C4-2B (cell line): ENCODE data around the gene RAB15.
A peak's percentile ranks its signal among the peaks of the same experiment; 100 is the strongest.

Experiments used
- H3K27ac ChIP-seq: fragments of 450-650 bp; 2 replicates; pipeline ENCODE4 v1.5.1; 2017
- CTCF ChIP-seq: fragments of 450-650 bp; conservative IDR thresholded peaks from 2 replicates; pipeline ENCODE4 v1.5.1; 2017; ENCODE audit warnings: mild to moderate bottlenecking
- ZFX ChIP-seq: fragments of 450-650 bp; IDR thresholded peaks from 2 replicates; pipeline ENCODE4 v1.6.1; 2017

The RAB15 gene

GRCh38 chr14:64971943-64972791 lies at the start of gene RAB15:
Gene RAB15 (minus strand): TSS chr14:64972336. CDS start chr14:64972076, 260 bp downstream.
- peak within 1 kb of the TSS; percentile 62 for H3K27ac ChIP-seq

GRCh38 chr14:65019944-65020566 lies 47.9 kb upstream of the RAB15 start:
- peak; percentile 92 for TF ChIP-seq CTCF
- no peak for TF ChIP-seq ZFX
- peak overlapping the region; percentile 13; the same call in 1 of the 2 replicates for H3K27ac ChIP-seq

More at GRCh38 chr14:64971943-64972791, at the start of gene RAB15:
- TF ChIP-seq CTCF (no peak; the same call in 1 of the 2 replicates), ZFX (no peak)

DNA sequence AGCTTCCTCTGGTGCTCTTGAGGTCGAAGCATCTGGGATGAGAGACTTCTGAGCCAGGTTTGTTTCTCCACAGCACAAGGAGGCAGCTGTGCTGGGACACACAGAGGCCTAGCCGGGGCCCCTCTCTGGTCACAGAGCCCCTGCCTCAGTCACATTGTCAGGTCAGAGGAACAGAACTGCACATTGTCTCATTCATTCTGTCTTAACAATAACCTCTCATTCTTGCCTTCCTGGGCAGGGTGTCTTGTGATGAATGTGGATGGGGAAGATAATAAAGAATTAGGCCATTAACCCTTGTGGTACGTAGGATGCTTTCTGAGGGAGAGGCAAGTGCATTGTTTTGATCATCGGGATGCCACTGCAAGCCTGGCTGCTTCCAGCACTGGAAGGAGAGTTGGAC lies 44.3 kb upstream of the RAB15 start:
- TF ChIP-seq ZFX (no peak), CTCF (no peak)
- H3K27ac ChIP-seq = no peak overlapping the region

GRCh38 chr14:65015391-65015790 lies 43.3 kb upstream of the RAB15 start:
- no peak overlapping the region for H3K27ac ChIP-seq
- no peak for TF ChIP-seq CTCF

DNA sequence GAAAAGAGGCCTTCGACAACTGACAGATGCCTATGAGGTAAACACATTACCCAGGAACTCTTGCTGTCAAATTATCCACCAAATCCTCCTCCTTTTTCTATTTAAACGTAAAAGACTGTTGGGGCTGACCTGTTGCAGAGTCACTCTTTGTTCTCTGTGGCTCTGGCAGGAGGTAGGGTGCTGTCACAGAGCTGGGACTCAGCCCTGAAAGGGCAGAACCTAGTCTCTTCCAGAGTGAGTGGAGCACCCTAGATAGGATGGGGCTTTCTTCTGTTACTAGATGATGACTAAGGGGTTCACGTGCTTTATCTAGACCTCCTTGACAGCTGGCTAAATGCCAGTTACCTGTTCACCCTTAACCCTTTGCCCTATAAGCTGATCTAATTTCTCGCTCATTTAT lies 40.2 kb upstream of the RAB15 start:
- TF ChIP-seq ZFX = no peak
- TF ChIP-seq CTCF = no peak
- no peak overlapping the region for H3K27ac ChIP-seq

DNA sequence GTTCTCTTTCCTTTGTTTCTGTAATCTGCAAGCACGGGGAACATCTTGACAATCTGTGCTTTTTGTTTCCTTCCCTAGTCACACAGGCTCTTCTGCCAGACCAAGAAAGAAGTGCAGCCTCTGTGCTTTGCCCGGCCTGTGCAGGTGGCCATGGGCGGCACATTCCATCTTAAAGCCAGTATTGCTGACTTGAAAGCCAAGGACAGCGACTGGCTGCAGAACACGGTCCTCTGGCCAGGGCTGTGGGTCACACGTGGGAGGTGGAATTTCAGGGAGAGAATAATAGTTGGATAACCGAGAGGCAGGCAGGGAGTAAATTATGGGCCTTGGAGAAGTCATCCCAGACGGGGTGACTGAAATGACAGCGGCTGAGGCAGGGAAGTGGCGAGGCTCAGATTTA lies 39.4 kb upstream of the RAB15 start:
- TF ChIP-seq CTCF = no peak
- TF ChIP-seq ZFX = no peak
- H3K27ac ChIP-seq = no peak overlapping the region
